NOMO-1 treated with DMSO at 0.1 percent for 48 hours (cell line): Measurements from ENCODE around the gene PKN2.
"Not testable (repeated sequence)": the region's sequence is repeated elsewhere in the genome, so short reads cannot be mapped to it uniquely, and the experiment has no call there.

Experiments
- DNase-seq: peaks from one replicate; lab custom pipeline; 2025; ENCODE audit not compliant: unreplicated experiment; lab: John Stamatoyannopoulos, UW

PKN2 gene

DNA sequence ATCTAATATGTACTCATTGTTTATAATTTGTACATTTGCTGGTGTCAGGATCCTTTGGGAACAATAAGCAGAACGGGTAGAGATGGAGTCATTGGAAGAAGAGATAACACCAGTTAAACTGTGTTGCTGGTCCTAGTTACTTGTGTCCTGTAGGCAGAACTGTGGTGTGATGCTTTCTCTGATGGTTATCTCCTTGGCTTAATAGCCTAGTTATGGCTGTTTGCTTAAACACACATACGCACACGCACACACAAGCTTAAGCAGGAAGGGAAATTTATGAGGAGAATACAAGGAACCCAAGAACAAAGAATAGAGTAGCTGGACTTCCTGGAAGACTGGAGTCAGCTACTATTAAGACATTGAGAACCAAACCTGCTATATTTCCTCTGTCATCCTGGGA, 5.7 kb upstream of the PKN2 start:
- DNase-seq: no peak

DNA sequence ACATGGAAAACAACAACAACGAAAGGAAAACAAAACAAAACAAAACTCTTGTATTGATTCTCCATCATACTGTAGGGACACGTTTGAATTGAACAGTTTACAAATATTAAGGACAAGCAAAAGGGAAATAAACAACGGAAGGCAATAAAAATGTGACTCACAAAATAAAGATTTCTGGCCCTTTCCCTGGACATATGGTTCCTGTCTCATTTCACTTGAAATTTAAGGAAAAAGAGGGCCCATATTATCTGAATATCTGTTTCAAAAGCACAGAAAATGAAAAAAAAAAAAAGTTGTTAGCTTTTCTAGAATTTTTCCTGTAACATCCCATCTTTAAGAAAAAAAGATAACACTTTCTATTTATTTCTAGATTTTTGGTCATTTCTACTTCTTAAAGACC, 3.6 kb upstream of the PKN2 start:
- DNase-seq: no peak

DNA sequence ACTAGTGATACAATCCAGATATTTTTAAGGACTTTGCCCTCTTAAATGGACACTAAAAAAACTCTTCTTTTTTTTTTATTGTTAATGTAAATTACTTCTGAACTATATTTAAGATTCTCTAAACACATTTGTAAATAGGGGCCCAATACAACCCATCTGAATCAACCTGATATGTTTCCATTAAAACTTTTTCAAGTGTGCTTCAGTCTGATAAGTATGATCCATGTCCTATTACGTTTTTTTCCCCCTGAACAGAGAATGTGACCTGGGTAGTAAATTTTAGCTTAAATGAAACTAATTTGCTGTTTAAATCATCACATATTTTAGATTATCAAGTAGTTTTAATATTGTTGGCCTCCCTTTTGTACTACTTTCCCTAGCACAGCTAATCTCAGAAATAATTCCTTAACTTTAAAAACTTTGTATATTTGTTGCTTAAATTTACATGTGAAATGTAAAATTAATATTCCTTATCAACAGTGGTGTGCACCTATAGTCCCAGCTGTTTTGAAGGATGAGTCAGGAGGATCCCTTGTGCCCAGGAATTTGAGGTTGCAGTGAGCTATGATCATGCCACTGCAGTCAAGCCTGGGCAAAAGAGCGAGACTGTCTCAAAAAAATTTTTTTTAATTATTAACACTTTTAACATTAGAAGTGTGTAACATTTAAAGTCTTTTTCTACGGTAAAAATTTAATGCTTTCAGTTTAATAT, 3.0 kb upstream of the PKN2 start:
- no peak for DNase-seq

DNA sequence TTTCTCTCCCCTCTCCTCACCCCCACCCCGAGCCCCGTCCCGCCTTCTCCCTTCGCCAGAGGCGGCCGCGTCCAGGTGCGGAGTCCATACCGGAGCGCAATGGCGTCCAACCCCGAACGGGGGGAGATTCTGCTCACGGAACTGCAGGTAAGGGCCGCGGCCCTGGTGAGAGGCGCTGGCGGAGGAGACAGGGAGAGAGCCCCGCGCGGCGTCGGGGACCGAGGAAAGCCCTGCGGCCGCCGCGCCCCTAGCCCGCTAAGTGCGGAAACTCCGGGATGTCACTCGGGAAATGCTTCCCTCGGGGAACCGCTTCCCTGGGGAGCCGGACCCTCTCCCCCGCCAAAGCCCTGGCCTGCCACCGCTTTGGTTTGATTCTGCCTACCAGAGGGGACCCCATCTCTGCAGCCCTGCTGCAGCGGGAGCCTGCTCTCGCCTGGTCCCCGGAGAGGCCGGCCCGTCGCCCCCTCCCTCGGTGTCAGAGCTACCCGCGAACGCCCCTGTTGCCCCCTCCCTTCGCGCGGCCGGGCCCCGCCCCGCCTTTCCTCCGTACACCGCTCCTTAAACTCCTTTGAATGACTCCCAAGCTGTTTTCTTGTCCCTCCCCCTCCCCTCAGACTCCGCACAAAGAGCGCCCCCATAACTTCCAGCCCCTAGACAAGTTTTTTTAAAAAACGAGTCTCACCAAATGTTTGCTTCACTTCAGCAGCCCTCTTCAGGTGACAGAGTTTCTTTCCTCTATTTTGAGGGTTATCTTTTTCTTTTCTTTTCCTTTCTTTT, 597 bp downstream of the PKN2 start:
- peak; percentile 52 for DNase-seq

DNA sequence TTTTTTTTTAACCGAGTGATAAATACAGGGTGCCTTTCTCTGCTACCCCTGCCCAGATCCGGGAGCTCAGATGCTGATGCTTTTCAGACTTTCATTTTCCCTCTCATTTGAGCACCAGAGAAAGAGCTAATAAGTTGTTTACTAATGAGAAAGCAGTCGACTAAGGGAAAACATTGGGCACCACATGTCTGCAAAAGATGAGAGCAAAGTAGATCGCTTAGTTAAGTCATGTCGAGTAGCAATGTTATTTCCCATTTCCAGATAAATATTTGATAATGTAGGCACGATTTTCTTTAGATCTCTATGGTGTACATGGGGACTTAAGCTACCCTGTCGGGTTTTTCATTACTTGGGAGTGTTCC, 1.2 kb downstream of the PKN2 start:
- no peak for DNase-seq

DNA sequence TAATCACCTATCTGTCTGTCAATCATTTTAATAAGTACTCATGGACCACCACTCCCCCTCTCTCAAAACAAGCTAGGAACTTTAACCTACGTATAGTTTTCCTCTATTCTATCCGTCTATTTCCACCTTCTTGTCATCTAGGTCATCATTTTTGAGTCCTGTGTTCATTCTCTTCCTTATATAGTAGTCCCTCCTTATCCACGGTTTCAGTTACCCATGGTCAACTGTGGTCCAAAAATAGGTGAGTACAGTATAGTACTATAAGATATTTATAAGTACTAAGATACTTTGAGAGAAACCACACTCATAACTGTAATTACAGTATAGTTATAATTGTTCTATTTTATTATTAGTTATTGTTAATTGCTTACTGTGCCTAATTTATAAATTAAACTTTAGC, 7.5 kb downstream of the PKN2 start:
- DNase-seq: no peak

DNA sequence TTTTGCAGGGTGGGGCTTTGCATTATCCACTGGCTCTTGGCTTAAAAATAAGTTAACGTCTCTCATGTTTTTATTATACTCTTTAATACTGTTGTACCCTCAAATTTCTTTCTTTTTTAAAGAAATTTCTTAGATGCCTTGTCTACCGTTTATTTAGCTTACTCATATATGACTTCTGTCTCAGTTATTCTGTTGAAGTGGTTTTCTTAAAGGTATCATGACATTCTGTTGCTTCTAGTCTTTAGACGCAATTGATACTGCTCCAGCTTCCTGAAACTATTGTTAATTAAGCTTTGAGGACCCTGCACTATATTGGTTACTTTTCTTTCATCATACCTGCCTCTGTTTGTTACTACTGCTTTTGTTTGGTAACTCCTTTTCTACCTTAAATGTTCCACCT, 11.7 kb downstream of the PKN2 start:
- no peak for DNase-seq

DNA sequence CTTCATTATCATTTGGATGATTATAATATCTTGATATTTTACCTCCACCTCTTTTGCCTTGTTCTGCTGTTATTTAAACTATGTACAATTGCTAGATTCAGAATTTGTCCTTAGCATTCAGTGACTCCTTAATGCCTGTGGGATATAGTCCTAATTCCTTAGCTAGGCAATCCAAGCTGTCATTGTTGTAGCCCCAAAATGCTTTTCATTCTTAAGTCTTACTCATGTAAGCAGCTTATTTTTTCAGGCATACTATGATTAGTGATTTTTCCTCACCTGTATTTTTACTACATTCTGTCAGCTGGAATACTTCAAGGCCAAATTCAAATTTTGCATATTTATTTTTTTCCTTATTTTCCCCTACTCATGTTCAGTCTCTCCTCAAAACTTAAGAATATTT, 13.4 kb downstream of the PKN2 start:
- DNase-seq: no peak

DNA sequence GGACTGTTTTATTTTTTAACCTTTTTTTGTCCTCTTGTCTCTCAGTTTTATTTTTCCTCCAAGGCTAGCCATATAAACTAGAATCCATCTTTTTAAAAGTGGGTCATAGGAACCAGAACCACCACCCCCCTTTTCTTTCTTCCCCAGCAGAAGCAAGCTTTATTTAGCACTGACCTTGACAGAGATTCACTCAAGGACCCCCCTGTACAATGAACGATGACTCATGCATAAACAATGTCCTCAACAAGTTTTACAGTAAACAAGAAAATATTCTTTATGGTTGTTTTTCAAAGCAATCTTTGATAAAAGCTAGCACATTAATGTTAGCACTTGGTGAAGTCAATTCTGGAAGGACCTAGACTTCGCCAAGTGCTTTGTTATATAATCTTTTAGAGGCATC, 14.1 kb downstream of the PKN2 start:
- DNase-seq: no peak

DNA sequence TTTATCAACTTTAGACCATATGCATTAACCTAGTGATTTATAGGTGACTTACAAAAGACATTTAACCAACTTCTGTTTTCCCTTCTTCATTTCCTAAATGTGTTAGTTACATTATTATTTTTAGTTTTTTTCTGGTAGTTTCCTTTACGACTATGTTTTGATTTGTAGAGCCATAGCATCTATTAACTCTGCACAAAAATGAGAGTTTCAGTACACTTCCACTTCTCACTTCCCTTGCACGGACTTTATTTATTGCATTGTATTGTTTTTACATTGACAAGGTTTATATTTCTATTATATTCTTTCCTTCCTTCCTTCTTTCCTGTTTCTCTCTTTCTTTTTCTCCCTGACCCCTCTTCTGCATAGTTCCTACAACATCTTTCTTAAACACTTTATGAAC, 14.7 kb downstream of the PKN2 start:
- DNase-seq: peak; percentile 39

DNA sequence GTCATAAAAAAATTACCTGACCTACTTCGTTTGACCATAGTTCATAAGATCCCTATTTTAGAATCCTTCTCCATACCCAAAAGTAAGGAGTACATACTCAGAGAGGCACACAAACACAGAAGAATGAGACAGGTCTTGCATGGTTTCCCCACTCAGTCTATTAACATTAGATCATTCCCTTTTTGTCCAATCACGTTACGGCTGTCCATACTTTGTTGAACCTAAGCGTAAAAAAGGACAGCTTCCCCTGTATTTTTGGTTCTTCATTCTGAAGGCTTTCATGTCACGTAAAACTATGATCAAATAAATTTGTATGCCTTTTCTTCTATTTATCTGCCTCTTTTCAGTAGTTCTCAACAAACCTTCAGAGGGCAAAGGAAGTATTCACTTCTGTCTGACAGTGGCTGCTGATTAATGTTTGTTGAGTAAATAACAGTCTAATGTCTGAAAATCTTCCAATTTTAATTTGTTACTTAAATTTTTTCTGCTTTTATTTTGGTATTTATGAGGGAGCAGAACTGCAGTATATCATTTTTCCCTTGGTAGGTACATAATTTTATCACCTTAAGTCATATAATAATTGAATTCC, 16.4 kb downstream of the PKN2 start:
- peak; percentile 19 for DNase-seq

DNA sequence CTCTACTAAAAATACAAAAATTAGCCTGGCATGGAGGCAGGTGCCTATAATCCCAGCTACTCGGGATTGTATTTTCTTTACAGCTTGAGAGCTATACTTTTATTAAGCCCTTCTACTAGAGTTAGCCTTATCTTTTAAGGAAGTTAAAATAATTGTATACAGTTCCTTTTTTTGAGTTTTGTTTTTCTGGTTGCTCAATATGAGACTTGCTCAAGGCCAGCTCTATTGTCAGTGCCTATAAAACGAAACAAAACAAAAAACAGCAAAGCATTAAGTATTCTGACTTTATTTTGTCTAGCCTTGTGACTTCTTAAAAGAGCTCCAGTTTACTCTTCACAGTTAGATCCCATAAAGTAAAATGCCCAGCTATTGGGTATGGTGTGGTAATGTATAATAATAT, 17.2 kb downstream of the PKN2 start:
- peak; percentile 93 for DNase-seq

DNA sequence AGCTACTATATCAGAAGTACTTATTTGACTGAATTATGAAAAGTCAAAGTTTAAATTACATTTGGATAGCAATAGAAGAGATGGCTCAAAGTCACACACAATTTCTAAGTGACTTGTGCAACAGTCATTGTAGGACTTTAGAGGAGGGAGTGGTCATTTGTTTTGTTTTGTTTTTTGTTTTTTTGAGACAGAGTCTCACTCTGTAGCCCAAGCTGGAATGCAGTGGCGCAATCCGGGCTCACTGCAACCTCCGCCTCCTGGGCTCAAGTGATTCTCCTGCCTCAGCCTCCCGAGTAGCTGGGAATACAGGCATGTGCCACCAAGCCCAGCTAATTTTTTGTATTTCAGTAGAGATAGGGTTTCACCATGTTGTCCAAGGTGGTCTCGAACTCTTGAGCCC, 17.7 kb downstream of the PKN2 start:
- DNase-seq: peak; percentile 46

DNA sequence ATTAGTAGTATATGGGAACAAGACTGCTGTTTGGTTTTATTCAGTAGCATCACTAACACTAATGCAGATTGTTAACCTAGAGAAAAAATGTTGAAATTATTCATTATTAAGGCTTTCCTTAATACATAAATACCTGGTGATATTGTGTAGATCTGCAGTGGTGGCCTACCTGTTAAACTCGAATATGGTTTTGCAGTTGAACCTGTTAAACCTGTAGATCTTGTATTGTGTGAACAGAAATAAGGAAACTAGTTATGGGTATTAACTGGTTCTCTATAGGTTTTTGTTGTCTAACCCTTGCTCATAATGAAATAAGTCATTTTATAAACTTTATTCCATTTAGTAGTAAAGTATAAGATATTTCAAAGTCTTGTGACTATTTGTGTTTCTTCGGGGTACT, 23.9 kb downstream of the PKN2 start:
- DNase-seq: no peak

DNA sequence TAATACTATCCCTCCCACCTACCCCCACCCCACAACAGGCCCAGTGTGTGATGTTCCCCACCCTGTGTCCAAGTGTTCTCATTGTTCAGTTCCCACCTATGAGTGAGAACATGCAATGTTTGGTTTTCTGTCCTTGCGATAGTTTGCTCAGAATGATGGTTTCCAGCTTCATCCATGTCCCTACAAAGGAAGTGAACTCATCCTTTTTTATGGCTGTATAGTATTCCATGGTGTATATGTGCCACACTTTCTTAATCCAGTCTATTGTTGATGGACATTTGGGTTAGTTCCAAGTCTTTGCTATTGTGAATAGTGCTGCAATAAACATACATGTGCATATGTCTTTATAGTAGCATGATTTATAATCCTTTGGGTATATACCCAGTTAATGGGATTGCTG, 28.8 kb downstream of the PKN2 start:
- DNase-seq: not testable (repeated sequence)

DNA sequence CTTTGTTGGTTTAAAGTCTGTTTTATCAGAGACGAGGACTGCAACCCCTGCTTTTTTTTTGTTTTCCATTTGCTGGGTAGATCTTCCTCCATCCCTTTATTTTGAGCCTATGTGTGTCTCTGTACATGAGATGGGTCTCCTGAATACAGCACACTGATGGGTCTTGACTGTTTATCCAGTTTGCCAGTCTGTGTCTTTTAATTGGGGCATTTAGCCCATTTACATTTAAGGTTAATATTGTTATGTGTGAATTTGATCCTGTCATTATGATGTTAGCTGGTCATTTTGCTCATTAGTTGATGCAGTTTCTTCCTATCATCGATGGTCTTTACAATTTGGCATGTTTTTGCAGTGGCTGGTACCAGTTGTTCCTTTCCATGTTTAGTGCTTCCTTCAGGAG, 32.5 kb downstream of the PKN2 start:
- DNase-seq: not testable (repeated sequence)

DNA sequence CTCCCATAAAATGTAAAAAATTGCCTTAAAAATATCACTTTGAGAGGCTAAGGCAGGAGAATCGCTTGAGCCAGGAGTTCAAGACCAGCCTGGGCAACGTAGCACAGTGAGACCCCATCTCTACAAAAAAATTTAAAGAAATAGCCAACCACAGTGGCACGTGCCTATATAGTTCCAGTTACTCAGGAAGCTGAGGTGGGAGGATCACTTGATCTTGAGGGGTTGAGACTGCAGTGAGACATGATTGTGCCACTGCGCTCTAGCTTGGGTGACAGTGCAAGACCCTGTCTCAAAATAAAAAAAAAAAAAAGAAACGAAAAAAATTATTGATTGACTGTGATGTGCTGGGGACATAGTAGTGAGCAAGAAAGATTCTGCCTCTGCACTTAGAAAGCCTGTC, 38.4 kb downstream of the PKN2 start:
- no peak for DNase-seq

DNA sequence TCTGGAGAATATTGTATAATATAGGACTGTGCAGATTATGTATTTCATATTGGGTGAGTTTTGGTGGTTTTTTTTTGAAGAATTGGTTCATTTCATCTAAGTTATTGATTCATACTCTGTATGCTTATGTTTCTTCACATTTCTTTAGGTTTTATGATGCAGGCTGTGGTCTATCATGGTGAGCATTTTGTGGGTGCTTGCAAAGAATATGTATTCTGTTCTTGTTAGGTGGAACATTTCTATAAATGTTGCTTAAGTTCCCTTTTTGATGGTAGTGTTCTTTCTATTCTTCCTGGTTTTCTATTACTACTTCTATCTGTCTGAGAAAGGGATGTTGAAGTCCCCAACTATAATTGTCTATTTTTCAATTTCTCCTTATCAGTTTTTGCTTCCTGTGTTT, 42.6 kb downstream of the PKN2 start:
- DNase-seq: peak; percentile 79

DNA sequence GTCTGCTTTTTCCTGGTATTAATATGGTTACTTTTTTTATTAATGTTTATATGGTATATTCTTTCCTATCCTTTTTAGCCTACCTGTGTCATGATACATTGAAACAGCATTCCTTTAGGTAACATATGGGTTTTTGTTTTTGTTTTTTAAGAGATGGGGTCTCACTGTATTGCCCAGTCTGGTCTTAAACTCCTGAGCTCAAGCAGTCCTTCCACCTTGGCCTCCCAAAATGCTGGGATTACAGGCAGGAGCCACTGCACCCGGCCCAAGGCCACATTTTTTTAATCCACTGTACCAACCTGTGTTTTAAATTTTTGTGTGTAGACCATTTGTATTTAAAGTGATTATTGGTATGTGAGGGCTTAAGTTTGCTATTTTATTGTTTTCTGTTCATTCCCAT, 43.1 kb downstream of the PKN2 start:
- DNase-seq: no peak

DNA sequence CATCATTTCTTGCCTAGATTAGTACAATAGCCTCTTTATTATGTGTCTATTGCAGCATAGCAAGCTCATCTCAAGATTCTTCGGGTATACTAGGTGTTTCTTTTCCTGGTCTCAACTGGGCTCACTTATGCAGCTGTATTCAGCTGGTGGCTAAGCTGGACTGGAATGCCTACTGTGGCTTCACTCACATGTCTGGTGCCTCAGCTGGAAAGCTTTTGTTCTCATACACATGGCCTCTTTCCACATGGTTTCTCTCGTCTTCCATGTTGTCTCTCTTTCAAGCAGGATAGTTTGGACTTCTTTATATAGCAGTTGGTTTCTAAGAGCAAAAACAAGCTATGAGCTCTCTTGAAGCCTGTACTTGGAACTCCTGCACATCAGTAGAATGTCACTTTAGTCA, 45.2 kb downstream of the PKN2 start:
- no peak for DNase-seq

DNA sequence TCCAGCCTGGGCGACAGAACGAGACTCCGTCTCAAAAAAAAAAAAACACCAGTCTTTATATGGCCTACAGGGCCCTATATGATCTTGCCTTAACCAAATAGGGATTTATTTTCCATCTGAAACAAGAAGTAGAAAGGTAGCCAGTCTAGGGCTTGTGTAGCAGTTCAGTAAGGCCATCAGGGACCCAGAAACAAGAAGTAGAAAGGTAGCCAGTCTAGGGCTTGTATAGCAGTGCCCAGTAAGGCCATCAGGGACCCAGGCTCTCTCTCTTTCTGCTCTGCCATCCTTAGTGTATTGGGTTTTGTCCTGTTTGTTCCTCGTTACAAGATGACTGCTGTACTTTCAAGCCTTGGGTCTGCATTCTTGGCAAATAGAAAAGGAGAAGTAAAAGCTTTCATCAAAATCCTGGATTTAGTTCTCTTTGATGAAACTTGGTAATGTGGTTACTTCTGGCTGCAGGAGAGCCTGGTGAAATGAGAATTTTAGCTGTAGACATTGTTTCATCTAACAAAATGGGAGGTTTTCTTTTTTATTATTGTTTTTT, 46.1 kb downstream of the PKN2 start:
- peak; percentile 57 for DNase-seq

DNA sequence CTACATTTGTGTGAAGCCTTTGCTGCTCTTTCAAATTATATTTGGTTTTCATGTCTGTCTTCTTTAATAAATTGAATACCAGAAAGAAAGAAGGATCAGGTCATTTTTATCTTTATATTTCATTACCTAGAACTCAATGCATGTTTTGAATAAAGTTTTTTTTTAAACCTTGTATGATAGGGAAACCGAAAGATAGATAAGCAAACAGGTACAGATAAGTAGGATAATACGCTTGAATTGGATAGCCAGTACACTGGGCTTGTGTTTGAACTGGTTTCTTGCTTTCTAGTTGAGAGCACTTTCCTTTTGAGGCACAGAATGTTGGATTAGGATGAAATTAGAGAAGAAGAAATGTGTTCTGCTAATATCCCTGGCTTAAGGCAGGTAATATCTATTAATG, 46.9 kb downstream of the PKN2 start:
- DNase-seq: no peak
